Cardiac fibroblast (primary cell): ENCODE results near the gene LRRC8B.

Source experiments
- DNase-seq, 2 donors: peaks; one replicate each; pipeline versions ENCODE4 v3.0.0 to v3.0.0-alpha.2; 2010; ENCODE audit warnings: low read depth in 2 of 2
- H3K4me3 ChIP-seq, 2 donors: replicated peaks in 1 of 2; 1 replicate in 1 of 2; 2 replicates in 1 of 2; pipeline ENCODE4 v1.5.1; 2011; ENCODE audit warnings: low read depth in 2 of 2, low read length in 2 of 2, mild to moderate bottlenecking in 2 of 2, moderate library complexity in 1 of 2
- TF ChIP-seq, protein P1 (sequence below): IDR thresholded peaks from one replicate; pipeline ENCODE4 v1.5.1; 2011; ENCODE audit warnings: low read depth, mild to moderate bottlenecking, low read length, inconsistent platforms

Gene LRRC8B

DNA sequence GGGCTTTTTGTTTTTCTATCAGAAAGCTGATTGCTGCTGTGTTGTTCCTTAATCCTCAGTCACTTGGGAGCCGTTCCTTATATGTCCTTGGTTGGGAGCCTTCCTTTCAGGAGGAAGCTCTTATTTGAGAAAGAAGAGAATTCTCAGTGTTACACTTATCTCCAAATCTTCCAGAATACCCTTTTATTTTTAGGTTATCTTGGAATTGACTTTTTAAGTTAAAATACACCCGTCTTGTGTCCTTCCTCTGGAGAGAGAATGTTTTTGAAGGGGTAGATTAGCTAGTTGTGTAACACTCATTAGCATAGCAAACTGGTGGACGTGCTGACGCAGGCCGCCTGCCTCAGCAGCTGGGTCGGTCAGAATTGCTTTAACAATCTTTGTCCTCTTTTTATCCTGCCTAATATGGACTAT lies 42.1 kb downstream of the LRRC8B start:
- TF ChIP-seq, protein P1, sequence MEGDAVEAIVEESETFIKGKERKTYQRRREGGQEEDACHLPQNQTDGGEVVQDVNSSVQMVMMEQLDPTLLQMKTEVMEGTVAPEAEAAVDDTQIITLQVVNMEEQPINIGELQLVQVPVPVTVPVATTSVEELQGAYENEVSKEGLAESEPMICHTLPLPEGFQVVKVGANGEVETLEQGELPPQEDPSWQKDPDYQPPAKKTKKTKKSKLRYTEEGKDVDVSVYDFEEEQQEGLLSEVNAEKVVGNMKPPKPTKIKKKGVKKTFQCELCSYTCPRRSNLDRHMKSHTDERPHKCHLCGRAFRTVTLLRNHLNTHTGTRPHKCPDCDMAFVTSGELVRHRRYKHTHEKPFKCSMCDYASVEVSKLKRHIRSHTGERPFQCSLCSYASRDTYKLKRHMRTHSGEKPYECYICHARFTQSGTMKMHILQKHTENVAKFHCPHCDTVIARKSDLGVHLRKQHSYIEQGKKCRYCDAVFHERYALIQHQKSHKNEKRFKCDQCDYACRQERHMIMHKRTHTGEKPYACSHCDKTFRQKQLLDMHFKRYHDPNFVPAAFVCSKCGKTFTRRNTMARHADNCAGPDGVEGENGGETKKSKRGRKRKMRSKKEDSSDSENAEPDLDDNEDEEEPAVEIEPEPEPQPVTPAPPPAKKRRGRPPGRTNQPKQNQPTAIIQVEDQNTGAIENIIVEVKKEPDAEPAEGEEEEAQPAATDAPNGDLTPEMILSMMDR, result no peak
- peak; percentile 73 to 75 for DNase-seq
- H3K4me3 ChIP-seq, result no peak overlapping the region

DNA sequence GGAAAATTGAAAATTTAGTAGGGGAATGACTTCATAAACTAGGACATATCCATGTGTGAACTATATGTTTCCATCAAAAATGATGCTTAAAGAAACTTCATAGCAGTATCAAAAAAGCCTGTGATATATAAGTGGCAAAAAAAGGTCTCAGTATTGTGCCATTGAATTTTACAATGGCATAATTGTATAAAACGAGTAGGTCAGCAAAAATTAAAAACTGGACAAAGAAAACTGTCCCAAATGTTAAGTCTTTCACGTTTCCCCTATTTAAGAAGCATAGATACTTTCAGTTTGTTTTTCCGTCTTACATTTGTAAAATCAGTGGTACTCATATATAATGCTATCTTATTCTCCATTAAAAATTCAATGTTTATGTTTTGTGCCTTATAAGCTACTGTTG lies 43.2 kb downstream of the LRRC8B start:
- DNase-seq, result no peak
- TF ChIP-seq, protein P1, result no peak
- H3K4me3 ChIP-seq, result peak overlapping the region in 1 of 2 donors; percentile 2

DNA sequence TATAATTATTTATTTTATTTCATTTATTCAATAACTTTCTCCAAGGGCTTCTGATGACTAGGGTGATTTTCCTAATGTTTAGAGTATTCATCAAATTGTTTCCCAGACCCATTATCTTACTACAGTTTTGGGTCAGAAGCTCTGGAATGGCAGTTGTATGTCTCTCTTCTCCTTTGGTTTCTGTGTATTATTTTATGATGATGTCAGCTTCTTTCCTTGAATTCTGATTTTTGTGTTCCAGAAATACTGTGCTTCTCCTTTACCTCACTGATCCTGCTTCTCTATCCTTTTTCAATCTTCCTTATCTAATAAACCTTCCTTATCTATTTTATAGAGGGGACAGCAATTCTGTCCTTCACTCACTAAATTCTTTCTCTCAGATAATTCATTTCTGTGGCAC lies 48.8 kb downstream of the LRRC8B start:
- TF ChIP-seq, protein P1, result no peak
- no peak overlapping the region for H3K4me3 ChIP-seq
- DNase-seq, result no peak

DNA sequence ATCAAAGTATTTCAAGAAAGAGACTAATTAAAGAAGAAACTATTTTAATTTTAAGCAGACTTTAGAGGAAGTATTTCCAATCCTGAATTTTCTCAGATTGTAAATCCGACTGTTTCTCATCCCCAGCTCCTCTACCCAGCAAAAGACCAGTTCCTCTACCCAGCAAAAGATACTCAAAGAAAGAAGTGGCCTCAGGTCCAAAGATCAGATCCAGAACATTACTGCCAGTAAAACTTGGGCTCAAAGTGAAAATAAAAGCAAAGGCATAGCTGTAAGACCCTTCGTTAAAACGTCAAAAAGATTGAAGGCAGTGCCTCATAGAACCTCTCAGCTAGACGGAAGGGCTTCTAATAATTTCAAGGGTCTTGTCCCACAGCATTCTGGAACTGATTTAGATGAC lies 50.0 kb downstream of the LRRC8B start:
- TF ChIP-seq, protein P1, result no peak
- no peak for DNase-seq
- H3K4me3 ChIP-seq, result no peak overlapping the region

GRCh38 chr1:89575207-89575606 lies 50.6 kb downstream of the LRRC8B start:
- TF ChIP-seq, protein P1, result no peak
- no peak for DNase-seq
- no peak overlapping the region for H3K4me3 ChIP-seq

DNA sequence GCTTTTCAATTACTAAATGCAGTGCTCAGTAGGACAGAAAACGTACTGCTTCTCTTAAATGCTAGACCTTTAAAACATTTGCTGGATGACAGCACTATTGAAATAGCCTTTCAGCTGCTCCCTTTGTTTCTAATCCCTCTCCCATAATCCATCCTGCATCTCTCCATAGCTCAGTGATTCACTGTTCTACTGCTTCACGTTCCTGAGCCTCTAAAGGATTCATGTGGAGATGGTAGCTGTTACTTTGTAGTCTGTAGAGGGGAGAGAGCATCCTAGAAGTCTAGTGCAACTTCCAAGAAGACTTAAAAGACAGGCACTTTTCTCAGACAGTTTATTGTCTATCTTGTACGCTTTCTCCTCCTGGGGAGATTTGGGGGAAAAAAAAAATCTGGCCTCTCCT lies 51.4 kb downstream of the LRRC8B start:
- H3K4me3 ChIP-seq, result no peak overlapping the region
- no peak for DNase-seq
- TF ChIP-seq, protein P1, result no peak

DNA sequence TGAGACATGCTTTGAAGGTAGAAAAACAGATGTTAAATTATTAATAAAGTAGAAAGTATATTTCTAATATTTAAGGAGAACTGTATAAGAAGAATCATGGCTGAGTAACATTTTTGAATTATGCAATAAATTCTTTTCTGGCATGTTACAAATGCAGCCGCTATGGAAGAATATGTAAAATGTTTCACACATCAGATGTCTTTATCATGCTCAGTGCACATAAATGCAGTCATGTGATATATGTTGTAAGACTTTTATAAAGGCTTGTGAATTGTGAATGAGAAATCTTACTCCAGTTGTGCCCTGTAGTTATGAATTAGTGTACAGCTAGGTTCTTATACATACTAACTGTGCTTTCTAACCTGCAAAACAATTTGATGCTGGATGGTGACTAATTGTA lies 53.5 kb downstream of the LRRC8B start:
- no peak overlapping the region for H3K4me3 ChIP-seq
- TF ChIP-seq, protein P1, result no peak
- peak; percentile 33 to 40 for DNase-seq
